Epithelial cell of esophagus (primary cell): Measurements from ENCODE around the gene SRPK1.

Experiments used
- DNase-seq: peaks from one replicate; pipeline ENCODE4 v3.0.0; 2010; ENCODE audit warnings: low read depth
- H3K4me3 ChIP-seq: 2 replicates; pipeline ENCODE4 v1.5.1; 2011; ENCODE audit warnings: mild to moderate bottlenecking, low read length, control low read depth
- TF ChIP-seq, protein P1 (sequence below): IDR thresholded peaks from 2 replicates; pipeline ENCODE4 v1.5.1; 2011; ENCODE audit warnings: low read depth, mild to moderate bottlenecking, low read length, control low read depth, inconsistent platforms; ENCODE audit not compliant: insufficient read depth; ENCODE audit errors: missing control alignments

SRPK1 gene

DNA sequence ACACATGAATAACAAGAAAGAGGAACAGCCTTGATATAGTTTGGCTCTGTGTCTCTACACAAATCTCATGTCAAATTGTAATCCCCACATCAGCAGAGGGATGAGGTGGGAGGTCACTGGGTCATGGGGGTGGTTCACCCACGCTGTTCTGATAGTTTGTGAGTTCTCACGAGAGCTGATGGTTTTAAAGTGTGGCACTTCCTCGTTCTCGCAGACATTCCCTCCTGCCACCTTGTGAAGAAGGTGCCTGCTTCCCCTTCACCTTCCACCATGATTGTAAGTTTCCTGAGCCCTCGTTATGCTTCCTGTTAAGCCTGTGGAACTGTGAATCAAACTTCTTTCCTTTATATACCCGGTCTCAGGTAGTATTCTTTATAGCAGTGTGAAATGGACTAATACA, 13.1 kb downstream of the SRPK1 start:
- TF ChIP-seq, protein P1, sequence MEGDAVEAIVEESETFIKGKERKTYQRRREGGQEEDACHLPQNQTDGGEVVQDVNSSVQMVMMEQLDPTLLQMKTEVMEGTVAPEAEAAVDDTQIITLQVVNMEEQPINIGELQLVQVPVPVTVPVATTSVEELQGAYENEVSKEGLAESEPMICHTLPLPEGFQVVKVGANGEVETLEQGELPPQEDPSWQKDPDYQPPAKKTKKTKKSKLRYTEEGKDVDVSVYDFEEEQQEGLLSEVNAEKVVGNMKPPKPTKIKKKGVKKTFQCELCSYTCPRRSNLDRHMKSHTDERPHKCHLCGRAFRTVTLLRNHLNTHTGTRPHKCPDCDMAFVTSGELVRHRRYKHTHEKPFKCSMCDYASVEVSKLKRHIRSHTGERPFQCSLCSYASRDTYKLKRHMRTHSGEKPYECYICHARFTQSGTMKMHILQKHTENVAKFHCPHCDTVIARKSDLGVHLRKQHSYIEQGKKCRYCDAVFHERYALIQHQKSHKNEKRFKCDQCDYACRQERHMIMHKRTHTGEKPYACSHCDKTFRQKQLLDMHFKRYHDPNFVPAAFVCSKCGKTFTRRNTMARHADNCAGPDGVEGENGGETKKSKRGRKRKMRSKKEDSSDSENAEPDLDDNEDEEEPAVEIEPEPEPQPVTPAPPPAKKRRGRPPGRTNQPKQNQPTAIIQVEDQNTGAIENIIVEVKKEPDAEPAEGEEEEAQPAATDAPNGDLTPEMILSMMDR: no peak
- no peak overlapping the region for H3K4me3 ChIP-seq
- no peak for DNase-seq

DNA sequence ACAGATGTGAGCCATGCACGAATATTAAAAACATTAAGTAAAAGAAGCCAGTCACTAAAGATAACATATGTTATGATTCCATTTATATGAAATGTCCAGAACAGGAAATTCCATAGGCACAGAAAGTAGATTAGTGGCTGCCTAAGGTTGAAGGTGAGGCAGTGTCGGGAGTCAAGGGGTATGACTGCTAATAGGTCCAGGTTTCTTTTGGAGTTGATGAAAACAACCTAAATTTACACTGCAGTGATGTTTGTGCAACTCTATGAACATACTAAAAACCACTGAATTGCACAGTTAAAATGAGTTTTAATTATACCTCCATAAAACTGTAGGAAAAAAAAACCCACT, 14.4 kb downstream of the SRPK1 start:
- no peak overlapping the region for H3K4me3 ChIP-seq
- TF ChIP-seq, protein P1: no peak
- DNase-seq: no peak

DNA sequence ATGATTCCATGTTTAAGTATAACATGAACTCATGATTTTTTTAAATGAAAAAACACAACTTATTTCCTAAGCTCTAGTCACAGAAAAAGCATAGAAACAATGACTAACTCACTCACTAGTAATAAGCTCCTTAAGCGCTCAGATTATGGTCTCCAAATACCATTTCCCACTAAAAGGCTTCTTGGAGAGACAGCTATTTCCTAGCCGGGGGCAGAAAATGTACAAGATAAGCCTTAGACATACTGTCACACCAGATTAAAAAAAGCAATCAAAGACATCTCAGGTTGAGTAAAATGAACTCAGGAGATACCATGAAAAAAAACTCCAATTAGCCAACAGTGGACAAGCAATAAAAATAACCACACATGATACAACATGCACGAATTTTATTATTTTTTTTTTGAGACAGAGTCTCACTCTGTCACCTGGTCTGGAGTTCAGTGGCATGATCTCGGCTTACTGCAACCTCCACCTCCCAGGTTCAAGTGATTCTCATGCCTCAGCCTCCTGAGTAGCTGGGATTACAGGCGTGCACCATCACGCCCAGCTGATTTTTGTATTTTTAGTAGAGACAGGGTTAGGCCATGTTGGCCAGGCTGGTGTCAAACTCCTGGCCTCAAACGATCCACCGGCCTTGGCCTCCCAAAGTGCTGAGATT, 14.9 kb downstream of the SRPK1 start:
- no peak for DNase-seq
- TF ChIP-seq, protein P1: no peak
- no peak overlapping the region for H3K4me3 ChIP-seq

DNA sequence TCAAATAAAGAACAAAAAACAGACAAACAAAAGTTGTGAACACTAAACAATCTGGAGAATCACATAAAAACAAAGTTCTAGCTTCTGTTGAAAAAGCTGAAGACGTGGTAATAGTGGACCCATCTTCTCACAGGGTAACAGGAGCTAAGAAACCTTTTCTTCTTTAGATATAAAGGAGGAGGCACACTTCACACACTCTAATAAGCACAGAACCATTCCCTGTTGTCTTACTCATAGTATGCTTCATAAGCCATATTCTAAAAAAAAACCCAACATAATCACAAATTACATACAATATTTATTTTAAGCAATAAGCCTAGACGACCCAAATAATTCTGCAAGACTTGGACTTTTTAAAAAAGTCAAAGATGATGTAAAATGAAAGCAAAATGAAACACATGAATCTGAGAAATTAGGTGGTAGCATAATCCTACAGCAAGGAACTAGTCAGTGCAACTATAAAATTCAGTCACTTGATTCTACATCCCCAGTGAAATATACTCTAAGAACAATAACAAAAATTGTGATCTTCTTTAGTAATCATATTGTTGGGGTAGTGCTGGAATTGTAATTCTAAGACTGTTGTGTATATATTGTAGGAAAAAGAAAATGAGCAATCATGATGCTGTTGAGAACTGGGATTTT, 15.6 kb downstream of the SRPK1 start:
- H3K4me3 ChIP-seq: no peak overlapping the region
- no peak for DNase-seq
- TF ChIP-seq, protein P1: no peak

DNA sequence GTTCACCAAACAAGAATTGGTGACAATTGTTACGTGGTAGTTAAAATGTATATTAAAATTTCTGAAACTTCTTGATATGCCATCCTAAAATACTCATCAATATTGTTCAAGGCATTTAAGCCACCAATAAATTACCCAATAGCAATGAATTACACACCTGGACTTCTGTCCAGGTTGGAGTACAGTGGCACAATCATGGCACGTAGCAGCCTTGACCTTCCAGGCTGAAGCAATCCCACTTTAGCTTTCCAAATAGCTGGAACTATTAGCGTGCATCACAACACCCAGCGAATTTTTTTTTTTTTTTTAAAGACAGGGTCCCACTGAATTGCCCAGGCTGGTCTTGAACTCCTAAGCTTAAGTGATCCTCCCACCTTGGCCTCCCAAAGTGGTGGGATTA, 17.2 kb downstream of the SRPK1 start:
- DNase-seq: no peak
- no peak overlapping the region for H3K4me3 ChIP-seq
- TF ChIP-seq, protein P1: no peak

DNA sequence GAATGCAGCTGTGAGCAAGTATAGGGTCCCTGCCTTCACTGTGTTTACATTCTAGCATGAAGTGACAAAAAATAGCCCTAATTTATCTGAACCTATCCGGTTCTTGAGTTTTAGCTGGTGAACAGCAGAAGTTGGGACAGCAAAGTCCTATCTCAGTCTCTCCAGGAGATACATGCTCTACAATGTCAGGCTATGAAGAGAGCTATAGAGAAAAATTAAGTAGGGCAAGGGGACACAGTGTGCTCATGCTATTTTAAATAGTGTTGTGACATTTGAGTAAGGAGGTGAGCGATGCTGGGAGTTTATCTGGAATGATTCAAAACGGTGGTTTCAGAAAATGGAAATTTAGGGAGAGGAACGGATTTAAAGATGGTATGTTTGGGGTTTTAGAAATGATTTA, 20.4 kb downstream of the SRPK1 start:
- H3K4me3 ChIP-seq: no peak overlapping the region
- DNase-seq: no peak
- TF ChIP-seq, protein P1: no peak

DNA sequence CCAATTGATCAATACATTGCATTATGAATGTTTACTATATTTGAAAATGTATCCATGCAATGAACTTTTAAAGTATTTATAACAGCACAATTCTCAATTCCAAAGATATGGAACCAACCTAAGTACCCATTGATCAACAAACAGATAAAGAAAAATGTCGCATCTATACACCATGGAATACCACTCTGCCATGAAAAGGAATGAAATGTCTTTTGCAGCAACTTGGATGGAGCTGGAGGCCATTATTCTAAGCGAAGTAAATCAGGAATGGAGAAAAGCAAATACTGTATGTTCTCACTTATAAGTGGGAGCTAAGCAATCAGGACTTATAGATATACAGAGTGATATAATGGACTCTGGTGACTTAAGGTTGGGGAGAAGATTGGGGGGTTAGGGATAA, 22.9 kb downstream of the SRPK1 start:
- H3K4me3 ChIP-seq: no peak overlapping the region
- DNase-seq: no peak
- TF ChIP-seq, protein P1: no peak
